GM18517 (cell line): ENCODE data around the gene DHX57.
"Not testable (repeated sequence)": the region's sequence is repeated elsewhere in the genome, so short reads cannot be mapped to it uniquely, and the experiment has no call there.

Experiments used
- ATAC-seq: cut with Tn5 transposase; IDR thresholded peaks from one replicate; pipeline ENCODE4 v1.9.1; 2021; ENCODE audit warnings: mild to moderate bottlenecking, moderate library complexity; ENCODE audit not compliant: unreplicated experiment

DHX57 gene

DNA sequence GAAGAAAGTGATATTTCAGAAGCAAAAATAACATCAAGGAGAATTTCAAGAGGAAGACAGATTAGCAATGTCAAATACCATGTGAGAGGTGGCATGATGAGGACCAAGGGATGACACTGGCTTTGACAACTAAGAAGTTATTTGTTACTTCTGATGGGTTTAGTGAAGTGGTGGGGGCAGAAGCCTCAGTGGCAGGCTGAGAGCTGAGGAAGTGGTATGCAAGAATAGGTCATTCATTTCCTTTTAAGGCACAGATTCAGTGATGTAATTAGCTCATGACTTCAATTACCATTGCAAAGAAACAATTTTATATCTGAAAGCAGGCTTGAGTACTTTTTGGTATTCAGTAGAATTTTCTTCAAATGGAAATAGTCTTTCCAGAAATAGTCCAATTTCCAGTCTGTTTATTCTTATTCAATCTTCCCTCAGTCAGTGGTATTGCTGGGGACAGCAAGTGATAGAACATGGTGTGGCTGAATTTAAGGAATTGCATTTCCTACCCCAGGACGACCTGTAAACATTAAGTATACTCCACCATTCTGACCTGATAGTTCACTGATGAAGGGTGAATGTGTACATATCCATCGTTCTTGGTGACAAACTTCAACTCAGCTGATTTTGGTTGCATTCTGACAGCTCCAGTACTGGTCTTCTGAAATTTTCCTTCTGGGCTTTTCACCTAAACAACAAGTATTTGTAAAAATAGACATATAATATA, 69.6 kb downstream of the DHX57 start:
- no peak for ATAC-seq

DNA sequence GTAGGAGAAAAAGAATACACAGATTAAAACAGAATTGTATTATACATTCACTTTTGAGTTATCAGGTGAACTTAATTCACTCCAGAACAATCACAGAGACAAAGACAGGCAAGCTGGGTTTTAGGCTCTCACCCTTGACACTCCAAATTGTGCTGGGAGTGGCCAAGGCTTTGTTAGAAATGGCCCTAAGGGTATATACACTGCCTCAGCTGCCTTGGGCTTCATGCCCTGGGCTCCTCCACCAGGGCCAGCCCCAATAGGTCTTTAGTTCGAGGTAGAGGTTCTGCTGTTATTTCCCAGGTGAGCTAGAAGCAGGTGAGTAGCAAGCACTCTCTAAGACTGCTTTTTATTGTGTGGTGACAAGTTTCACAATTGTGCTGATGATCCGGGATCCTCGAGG, 77.8 kb downstream of the DHX57 start:
- ATAC-seq: no peak

DNA sequence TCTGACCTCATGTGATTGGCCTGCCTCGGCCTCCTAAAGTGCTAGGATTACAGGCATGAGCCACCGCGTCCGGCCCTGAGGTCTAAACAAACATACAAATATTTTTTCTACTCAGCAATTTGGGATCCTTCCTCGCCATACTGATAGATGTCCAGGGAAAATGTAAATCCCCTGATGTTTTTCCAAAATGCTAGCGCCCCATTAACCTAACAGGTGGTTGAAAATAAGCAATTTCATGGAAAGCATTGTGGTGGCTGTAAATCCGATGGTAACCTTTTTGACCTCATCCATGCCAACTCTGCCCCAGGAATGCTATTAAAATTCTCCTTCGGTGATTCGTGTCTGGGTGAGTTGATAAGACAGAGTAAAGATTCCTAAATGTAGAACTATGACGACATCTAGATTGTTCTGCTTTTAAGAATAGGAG, 78.5 kb downstream of the DHX57 start:
- no peak for ATAC-seq

DNA sequence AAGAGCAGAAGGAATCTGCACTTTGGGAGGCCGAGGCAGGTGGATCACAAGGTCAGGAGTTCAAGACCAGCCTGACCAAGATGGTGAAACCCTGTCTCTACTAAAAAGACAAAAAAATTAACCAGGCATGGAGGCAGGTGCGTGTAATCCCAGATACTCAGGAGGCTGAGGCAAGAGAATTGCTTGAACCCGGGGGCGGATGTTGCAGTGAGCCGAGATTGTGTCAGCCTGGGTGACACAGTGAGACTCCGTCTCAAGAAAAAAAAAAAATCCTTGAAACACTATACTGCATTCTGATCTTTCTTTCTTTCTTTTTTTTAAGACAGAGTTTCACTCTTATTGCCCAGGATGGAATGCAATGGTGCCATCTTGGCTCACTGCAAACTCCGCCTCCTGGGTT, 80.7 kb downstream of the DHX57 start:
- ATAC-seq: not testable (repeated sequence)

DNA sequence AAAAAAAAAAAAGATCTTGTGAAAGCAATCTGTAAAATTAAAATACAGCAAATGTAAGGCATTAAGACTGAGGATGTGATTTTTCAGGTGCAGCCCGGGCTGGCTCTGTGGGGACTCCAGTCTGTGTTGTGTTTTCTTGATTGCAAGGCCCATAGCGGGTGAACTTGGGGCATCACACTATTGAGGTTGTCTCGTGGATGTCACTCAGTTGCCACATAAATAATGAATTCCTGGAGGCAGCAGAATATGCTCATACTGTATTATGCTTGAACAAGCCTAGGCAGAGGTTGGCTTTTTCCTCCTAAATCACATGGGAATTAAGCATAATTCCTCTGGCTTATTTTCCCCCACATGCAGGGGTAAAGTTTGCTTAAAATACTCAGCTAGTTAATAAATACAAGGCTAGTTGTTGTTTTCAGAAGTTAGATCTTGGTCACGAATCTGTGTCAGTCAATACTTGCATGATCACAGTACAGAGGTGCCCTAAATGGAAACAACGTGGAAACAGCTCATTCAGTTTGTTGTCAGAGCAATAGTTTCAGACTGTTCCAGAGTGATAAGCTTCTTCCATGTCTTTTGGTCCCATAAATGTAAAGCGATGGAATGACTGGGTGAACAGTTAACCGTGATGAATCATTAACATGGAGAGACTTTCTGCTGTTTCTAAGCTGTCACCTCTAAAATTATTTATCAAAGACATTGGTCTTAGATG, 81.3 kb downstream of the DHX57 start:
- ATAC-seq: no peak

DNA sequence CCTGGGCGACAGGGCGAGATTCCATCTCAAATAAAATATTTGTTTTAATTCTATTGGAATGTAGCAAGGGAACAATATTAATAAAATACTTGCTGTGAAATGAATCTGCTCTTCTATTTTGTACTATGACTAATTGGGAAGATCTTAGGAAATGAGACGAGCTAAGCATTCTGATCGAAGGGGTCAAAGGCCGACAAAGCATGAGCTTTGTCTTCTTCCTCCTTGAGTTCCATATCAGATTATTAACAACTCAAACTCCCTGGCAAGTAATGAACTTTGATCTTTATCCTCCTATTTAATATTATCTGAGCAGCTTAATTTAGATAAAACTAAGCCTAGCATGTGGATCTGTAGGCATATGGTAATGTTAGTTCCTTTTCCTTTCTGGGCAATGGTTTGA, 82.2 kb downstream of the DHX57 start:
- ATAC-seq: no peak

DNA sequence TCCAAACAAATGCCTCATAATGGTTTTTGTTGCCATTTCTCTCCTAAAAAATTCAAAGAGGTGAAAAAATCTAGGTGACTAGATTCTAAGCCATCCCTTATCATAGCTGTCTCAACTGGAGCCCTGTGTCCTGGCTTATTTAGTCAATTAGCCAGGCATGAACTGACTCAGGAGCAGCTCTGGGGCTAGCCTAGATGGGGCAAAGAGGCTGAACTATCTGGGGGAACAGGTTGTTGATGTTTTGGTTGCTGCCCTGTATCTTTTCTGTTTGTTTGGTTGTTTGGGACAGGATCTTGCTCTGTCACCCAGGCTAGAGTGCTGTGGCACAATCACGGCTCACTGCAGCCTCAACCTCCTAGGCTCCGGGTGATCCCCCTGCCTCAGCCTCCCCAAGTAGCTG, 83.0 kb downstream of the DHX57 start:
- ATAC-seq: no peak

DNA sequence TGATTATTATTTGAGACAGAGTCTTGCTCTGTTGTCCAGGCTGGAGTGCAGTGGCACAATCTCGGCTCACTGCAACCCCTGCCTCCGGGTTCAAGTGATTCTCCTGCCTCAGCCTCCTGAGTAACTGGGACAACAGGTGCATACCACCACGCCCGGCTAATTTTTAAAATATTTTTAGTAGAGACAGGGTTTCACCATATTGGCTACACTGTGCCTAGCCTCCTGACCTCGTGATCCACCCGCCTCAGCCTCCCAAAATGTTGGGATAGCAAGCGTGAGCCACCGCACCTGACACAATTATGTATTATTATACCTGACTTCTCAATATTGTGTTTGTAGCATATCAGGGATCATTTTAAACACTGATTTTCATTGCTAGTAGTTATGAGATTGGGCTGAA, 83.4 kb downstream of the DHX57 start:
- ATAC-seq: not testable (repeated sequence)

DNA sequence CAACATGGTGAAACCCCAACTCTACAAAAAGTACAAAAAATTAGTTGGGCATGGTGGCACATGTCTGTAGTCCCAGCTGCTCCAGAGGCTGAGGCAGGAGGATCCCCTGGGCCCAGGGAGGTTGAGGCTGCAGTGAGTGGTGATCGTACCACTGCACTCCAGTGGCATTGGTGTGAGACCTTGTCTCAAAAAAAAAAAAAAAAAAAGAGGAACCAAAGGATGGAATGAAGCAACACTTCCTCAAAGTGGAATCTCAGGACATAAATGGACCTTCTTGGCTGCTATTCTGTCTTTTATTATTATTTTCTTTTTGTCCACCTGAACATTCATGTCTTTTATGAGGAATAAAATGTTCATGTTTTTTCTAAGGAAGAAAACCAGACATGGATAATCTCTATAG, 84.0 kb downstream of the DHX57 start:
- no peak for ATAC-seq

DNA sequence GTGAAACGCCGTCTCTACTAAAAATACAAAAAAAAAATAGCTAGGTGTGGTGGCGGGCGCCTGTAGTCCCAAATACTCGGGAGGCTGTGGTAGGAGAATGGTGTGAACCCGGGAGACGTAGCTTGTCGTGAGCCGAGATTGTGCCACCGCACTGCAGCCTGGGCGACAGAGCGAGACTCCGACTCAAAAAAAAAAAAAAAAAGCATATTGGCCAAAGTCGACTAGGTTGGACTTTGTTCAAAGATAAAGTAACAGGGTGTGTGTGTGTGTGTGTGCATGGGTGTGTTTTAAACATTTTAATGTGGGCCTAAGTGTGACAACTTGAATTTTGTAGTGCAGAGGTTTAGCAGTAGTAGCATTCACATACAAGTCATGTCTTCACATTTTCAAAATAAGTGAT, 86.0 kb downstream of the DHX57 start:
- no peak for ATAC-seq

DNA sequence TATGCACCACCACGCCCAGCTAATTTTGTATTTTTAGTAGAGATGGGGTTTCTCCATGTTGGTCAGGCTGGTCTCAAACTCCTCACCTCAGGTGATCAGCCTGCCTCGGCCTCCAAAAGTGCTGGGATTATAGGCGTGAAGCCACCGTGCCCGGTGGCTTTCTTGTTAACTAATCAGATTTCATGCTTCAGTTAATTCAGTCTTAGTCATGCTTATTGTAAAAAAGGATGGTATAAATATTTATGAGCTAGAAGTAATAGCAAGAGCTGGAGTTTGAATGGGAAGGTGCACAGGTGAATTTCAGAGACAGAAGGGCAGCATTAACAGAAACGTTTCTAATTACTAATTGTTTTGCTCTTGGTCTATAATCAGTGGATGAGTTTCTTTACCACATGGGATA, 87.4 kb downstream of the DHX57 start:
- ATAC-seq: no peak

DNA sequence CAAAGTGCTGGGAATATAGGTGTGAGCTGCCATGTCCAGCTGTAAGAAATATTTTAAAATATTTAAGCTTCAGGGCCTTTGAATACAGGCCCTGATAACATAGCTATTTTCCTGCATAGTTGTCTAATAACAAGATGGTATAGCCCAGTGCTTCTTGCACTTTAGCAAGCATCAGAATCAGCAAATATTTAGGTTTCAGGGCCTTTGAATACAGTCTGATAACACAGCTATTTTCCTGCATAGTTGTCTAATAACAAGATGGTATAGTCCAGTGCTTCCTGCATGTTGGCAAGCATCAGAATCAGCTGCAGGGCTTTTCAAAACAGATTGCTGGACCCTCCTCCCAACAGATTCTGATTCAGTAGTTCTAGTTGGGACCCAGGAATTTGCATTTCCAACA, 92.1 kb downstream of the DHX57 start:
- no peak for ATAC-seq

DNA sequence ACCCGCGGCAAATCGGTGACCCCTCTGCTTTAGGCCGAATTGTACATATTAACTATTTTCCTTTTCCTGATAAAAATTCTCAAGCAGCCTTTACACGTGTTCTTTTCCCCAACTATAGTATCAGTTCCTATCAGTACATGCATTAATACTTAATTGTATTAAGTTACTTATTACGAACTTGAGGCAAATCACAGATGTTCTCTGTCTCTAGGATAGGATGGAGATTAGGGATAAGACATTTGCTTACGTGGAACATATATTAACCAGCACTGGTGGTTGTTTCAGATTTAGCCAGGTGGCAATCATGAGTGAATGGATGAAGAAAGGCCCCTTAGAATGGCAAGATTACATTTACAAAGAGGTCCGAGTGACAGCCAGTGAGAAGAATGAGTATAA, 97.0 kb downstream of the DHX57 start:
- no peak for ATAC-seq

DNA sequence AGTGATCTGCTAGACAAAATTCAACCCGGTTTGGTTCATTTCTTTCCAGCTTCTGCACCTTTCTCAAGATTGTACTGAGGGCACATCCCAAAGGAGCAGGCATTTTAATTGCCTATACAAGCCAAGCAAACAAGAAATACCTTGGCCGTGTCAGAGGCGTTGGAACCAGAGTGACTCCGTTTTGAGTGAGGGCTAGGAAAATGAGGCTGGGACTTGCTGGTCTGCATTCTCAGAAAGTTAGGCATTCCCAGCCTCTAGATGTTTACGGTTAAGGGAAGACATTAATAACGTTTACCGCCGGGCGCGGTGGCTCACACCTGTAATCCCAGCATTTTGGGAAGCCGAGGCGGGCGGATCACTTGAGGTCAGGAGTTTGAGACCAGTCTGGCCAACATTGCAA, 99.2 kb downstream of the DHX57 start:
- ATAC-seq: no peak

DNA sequence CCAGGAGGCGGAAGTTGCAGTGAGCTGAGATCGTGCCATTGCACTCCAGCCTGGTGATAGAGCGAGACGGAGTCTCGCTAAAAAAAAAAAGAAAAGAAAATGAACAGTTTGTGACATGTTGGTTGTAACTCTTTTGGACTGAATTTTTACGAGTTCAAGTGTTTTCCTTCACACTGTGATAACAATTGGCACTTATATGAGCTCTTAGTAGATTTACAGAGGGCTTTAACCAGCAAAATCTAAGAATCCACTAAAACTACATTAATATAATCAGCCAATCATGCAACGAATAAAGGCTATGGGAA, 99.9 kb downstream of the DHX57 start:
- ATAC-seq: no peak

DNA sequence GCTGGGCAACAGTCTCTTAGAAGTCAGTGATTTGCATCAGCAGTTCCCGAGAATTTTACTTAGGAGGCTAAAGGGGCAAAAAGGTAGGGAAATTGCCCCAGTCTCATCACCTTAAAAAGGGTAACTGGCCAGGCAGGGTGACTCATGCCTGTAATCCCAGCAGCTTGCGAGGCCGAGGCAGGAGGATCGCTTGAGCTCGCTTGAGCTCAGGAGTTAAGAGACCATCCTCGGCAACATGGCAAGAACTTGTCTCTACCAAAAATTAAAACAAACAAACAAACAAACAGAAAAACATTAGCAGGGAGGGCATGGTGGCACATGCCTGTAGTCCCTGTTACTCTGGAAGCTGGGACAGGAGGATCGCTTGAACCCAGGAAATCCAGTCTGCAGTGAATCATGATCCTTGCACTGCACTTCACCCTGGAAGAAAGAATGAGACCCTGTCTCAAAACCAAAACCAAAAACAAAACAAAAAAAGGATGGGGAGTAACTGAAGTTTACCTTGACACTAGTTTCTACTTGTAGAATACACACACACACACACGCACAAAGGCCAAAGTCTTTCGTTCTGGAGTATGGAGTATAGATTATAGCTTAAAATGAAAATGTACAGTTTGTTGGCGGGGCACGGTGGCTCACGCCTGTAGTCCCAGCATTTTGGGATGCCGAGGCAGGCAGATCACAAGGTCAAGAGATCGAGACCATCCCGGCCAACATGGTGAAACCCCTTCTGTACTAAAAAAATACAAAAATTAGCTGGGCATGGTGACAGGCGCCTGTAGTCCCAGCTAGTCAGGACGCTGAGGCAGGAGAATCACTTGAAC, 100.4 kb downstream of the DHX57 start:
- no peak for ATAC-seq

DNA sequence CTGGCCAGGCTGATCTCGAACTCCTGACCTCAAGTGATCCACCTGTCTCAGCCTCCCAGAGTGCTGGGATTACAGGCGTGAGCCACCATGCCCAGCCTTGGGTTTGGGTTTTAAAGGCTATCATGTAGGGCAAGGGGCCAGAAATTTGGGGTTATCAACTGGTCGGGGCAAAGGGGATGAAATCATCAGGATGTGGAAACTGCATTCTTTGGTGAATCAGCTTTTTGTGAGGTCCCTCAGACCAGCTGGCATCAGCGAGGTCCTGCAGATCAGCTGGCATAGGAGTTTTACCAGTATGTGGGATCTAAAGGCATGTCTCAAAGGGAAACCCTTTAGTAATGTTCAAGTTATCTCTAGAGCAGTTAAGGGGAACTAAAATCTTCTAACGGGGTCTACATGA, 104.1 kb downstream of the DHX57 start:
- no peak for ATAC-seq

DNA sequence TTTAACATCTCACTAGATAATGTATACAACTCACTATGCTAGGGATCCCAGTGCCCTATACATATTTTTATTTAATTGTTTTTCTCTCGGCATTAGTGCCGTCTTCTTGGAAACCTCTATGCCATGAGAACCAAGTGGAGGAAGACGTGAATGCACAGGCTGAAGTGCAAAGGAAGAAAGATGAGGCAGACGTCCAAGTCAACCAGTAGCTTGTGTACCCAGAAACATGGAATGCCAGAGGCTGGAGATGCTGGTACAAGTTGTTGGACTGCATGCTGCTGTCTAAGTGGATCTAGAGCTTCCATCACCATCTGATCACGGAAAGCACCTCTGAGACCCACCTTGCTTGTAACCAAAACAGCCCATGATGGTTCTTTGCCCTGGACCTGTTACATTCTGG, 110.2 kb downstream of the DHX57 start:
- ATAC-seq: no peak

DNA sequence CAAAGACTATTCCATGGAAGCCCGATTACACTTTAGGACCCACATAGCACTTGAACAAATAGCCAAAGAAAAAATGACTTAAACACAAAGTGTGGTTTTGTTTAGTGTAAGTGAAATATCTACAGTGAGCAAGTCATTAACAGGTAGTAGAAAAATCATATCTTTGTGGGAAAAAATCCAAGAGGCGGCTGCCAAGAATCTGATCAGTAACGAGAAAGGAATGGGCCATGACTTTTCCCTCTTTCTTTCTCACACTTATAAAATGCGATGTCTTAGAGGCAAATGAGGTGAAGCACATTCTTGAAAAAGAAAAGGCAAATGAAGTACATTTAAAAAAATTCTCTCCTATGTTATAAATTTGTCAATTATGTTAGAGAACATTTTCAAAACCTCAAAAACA, 110.6 kb downstream of the DHX57 start:
- no peak for ATAC-seq

DNA sequence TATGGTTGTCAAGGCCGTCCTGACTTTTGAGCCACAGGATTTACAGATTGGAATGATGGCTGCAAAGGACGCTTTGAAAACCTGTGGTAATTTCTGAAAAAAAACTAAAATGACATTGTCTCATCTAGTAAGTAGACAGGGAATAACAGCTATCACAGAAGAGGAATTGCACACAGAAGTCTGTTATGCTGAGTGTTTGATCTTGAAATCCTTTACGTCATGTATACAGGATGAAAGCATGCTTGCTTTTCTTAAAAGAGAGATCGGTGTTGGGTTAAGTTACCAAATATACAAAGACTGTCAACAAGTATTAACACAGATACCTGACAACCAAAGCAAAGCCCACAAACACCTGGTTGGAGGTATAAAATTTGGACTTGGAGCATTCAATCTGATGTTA, 112.0 kb downstream of the DHX57 start:
- ATAC-seq: no peak

DNA sequence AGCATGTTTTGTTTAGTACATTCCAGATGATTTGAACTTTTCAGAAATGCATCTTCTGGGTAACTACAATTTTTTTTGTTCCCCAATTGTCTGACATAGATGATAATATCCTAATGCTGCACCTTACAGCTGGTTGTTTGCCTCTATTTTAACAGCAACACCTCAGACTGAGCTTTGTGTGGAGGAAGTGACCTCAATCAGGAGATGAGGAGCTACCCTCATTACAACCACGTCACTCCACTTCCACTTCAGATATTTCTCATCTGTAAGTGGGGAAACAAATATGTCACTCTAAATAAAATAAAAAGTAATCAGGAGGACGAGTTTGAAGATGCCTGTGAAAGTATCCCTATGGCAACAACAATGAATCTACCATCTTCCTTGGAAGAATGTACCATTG, 112.5 kb downstream of the DHX57 start:
- ATAC-seq: no peak

DNA sequence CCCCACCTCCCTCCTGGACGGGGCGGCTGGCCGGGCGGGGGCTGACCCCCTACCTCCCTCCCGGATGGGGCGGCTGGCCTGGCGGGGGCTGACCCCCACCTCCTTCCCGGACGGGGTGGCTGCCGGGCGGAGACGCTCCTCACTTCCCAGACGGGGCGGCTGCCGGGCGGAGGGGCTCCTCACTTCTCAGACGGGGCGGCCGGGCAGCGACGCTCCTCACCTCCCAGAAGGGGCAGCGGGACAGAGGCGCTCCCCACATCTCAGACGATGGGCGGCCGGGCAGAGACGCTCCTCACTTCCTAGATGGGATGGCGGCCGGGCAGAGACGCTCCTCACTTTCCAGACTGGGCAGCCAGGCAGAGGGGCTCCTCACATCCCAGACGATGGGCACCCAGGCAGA, 119.8 kb downstream of the DHX57 start:
- ATAC-seq: not testable (repeated sequence)
